GM19397 (cell line): ENCODE measurements around the gene RTL10.
"Not testable (repeated sequence)": the region's sequence is repeated elsewhere in the genome, so short reads cannot be mapped to it uniquely, and the experiment has no call there.

Source experiments
- ATAC-seq: cut with Tn5 transposase; IDR thresholded peaks from one replicate; pipeline ENCODE4 v1.9.1; 2021; ENCODE audit warnings: mild to moderate bottlenecking, moderate library complexity; ENCODE audit not compliant: unreplicated experiment

RTL10 gene

DNA sequence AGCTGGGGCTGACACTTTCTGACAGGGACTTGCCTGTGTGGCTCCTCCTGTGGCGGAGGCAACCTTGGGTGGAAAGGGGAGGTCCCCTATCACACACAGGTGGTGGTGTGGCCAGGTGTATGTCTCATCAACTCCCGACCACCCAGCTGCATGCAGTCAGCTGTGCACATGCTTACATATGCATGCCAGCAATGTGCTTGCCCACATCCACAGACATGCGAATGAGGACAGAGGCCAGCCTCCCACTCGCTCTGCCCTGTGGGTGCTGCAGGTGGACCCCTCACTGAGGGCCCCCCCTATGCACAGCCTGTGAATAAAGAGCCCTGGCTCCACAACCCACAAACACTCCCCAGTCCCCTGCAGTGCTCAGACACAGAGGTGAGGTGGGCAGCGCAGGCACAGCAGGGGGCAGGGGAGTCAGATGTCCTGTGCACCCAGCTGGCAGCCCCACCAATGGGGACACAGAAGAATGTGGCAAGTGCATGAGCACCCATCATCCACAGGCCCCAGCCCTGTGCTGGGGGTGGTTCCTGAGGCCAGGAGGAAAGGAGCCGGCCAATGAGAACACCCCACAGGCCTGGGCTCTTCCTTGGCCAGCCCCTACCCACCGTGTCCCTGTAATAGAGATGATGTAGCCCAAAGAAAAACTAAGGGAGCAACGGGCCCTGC, 9.5 kb downstream of the RTL10 start:
- ATAC-seq, result no peak

DNA sequence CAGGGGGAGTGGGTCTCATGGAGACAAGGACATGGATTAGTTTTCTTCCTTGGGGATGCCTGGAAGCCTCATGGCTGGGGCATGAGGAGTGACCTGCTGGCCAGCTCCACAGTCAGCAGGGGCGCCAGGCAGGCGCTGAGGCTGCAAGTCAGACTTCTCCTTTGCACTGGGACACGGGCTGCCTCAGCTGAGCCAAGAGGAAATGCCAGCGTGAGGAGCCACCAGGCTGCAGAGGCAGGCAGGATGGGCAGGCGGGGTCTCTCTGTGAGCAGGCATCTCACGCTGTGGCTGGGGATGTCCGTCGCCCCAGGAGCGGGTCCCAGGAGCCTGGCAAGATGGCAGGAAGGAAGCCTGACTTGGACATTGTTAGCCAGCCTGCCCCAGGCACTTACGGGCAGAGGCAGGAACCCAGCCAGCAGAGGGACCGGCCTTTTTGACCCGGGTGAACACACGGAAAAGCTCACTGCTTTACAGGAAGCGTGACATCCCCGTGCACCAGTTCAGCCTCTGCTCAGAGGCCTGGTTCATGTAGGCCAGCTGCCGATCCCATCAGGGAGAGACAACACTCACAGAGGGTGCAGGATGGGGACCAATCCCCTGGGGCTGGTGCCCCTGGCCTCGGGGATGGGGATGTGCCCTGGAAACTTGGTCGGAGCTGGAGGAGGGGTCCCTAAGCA, 10.2 kb downstream of the RTL10 start:
- ATAC-seq, result no peak

DNA sequence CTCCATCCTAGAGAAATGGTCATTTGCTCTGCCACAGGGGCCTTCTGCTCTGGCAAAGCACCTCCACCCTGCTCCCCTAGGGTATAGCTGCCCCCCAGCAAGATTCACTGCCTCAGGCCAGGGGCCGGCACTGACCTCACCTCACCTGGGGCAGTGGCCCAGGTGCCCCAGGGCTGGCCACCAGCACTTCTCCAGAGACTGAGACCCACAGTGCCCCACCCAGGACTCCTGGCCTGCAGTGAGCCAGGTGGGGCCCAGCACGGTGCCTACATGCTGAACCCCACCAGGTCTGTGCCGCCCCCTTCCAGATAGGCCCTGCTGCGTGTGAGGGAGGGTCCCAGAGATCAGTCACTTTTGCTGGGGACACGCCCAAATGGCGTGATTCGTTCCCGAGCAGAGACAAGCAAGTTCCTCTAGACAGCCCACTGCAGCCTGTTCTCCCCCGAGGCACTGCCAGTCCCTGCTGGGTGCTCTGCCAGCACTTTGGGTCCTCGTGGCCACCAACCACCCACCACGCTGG, 10.8 kb downstream of the RTL10 start:
- ATAC-seq, result no peak

DNA sequence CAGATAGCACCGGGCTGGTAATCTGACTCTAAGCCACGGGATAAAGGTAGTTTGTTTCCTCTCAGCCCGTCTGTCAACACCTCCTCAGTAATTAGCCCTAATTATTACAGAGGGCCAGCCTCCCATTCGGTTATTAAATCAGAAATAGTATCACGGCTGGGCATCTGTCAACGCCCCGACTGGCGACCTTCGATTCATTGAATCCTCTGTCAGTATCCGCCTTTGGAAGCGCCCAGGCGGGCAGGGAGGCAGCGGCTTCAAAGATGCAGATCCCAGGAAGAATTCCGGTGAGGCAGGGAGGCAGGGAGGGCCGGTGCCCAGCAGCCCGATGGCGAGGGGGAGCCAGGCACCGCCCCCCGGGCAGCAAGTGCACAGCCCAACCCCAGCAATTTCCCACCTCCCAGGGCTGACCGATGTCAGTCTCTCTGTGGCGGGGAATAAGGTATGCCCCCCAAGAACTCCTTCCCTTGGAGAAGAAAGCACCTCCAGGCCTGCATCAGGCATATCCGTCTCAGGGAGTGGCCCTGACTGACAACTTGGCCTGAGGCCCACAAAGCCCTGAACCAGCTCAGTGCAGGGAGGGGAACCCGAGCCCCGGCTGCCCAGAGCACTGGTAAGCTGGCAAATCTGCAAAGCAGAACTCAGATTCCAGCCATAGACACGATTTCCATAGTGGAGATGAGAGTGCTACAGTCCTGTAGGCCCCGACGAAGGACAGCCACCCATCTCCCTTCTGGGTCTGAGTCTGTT, 11.4 kb downstream of the RTL10 start:
- ATAC-seq, result no peak

DNA sequence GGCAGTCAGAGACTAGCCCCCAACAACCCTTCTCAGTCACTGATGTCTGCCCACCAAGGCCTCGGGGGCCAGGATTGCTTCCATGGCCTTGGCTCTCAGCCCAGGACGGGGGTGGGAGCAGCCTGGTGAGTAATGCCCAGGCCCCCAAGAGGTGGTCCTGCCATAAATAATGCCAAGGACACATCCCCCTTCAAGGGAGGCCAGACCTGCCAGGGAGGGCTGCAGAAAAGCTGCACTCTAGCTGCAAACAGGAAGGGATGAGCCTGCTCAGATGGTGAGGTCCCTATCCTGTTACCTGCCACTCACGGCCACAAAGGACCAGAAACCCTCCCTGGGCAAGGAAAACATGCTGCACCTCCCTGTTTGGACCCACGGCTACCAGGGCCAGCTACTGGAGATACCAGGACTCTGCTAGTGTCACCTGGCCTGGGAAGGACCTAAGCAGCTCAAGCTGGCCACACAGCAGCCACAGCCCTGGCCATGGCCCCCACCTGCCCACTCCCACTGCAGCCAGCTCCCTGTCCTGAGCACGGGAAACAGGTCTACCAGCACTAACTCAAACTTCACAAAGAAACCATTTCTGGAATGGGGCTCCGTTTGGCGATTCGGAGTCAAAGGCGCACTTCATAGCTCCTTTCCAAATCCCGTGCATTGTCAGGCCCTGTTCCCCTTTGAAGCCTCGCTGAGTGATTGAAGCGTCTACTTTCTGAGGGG, 12.1 kb downstream of the RTL10 start:
- no peak for ATAC-seq

DNA sequence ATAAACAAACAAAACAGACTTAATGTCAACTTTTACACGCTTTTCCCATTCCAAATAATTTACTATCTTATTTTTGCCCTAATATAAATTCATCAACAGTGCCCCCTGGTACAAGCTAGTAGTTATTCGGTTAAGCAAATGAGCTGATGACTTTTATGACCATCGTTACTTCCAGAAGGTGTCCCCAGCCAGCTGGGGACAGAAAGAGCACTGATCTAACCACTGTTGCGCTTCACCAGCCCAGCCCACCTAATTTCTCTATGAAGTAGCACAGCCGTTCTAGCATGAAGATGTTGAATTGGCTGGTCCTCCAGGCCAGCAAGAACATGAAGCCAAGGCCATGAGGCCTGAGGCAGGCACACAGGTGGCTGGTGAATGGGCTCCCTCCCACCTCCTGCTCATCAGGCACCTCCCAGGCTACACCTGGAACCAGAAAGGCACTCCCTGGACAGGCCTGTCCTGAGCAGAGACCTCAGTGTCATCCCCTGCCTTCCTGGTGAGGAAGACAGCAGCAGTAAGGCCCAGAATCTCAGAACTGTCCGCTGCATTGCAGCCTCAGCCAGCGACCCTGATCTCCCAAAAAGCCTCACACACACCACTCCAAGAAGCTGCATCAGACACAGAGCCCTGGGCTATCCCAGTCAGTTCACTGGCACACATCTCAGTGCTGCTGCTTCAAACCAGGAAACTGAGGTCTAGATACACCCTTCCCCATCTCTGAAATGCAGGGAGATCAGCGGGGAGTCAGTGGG, 12.9 kb downstream of the RTL10 start:
- ATAC-seq, result no peak

GRCh38 chr22:19840955-19841640, 13.6 kb downstream of the RTL10 start:
- ATAC-seq, result no peak

- ATAC-seq, result no peak
These were observed 14.6 kb downstream of the RTL10 start for GRCh38 chr22:19840059-19840458.

DNA sequence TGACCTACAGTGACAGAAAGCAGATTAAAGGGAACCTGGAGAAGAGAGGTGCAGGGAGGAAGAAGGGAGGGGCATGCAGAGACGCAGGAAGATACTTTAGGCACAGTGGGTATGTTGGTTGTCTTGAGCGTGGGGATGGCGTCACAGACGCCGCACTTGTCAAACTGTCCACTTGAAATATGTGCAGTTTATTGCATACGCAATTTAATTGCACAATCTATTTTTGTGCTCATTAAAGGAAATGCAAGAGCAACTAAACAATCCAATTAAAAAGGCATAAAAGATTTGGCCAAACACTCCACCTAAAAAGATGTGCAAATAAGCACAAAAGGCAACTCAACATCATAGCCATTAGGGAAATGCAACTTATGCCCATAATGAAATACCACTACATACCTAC, 16.8 kb downstream of the RTL10 start:
- ATAC-seq, result no peak

DNA sequence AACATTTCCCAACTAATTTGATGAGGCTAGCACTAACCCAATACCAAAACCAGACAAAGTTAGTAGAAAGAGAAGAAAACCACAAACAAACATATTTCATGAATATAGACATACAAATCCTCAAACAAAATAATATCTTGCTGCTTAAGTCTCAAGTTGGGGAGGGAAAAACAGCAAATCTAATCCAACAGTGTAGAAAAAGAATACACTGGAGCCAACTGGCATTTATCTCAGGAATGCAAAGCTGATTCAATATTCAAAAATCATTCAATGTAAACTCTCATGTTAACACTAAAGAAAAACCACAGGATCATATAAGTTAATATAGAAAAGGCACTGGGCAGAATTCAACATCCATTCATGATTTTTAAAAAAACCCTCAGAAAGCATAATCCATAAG, 18.2 kb downstream of the RTL10 start:
- ATAC-seq, result no peak

GRCh38 chr22:19834599-19834998, 20.1 kb downstream of the RTL10 start:
- ATAC-seq, result no peak

GRCh38 chr22:19833327-19833726, 21.3 kb downstream of the RTL10 start:
- not testable (repeated sequence) for ATAC-seq

- ATAC-seq, result no peak
These were observed 22.1 kb downstream of the RTL10 start for GRCh38 chr22:19832476-19833108.

DNA sequence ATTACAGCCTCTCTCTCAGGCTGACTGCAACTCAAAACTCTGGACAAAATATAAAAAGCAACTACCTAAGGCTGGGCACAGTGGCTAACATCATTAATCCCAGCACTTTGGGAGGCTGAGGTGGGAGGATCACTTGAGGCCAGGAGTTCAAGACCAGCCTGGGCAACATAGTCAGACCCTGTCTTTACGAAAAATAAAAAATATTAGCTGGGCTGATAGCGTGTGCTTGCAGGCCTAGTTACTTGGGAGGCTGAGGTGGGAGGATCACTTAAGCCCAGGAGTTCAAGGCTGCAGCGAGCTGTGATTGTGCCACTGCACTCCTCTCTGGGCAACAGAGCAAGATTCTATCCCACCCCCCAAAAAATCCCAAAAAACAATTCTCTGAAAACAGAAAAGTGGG, 22.7 kb downstream of the RTL10 start:
- ATAC-seq, result not testable (repeated sequence)

GRCh38 chr22:19831016-19831415, 23.7 kb downstream of the RTL10 start:
- no peak for ATAC-seq

DNA sequence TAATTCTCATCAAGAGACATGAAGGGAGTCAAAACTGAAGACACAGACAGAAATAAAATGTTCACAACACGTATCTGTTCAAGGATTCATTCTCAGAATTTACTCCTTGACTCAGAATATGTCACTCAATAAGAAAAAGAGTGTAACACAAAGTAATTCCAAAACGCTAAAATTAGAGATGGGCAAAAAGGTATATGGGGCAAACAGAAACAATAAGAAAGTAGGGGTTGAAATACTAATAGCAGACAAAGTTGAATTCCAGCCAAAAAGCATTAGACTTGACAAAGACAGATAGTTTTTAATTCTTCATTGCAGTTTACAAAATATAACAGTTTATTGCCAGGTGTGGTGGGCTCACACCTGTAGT, 26.7 kb downstream of the RTL10 start:
- no peak for ATAC-seq

GRCh38 chr22:19827341-19828034, 27.2 kb downstream of the RTL10 start:
- no peak for ATAC-seq

DNA sequence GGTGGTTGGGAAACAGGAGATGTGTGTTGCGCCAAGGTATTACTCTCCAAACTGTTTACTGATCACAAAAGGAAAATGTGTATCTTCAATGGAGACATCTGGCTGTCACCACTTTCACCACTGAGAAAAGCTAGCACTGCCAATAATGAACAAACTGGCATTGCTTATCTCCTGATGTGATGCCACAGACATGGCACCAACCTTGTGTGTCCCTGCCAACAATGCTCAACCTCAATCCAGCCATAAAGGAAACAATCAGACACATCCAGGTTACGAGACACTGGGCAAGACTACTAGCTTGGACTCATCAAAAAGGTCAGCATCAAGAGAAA, 28.1 kb downstream of the RTL10 start:
- ATAC-seq, result no peak
